Hepatic stellate cell (primary cell): Measurements from ENCODE around the gene TPSB2.
"Not testable (repeated sequence)": the region's sequence is repeated elsewhere in the genome, so short reads cannot be mapped to it uniquely, and the experiment has no call there.

Experiments
- DNase-seq: peaks from one replicate; pipeline ENCODE4 v3.0.0; 2011; ENCODE audit warnings: low spot score

The TPSB2 gene

DNA sequence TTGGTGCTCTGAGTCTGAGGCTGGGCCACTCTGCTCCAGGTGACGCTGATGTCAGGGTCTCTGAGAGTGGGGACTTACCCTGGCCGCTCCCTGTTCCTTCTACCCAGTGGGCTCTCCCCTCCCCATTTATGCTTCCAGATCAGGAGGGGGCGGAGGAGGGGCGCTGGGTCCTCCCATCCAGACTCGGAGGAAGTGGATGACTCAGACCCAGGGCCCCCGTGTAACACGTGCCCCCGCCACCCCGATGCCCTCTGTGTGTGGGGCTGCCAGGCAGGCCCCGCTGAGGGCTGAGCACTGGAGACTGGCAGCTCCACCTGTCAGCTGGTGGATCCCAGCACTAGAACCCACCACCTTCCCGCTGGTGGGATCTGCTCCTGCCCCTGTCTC, at the start of gene TPSB2:
TPSB2 (minus strand) TSS at position 101 of the 387 bp plus-strand sequence. CDS start 233 bp downstream, outside the sequence.
- DNase-seq: not testable (repeated sequence)

- DNase-seq: no peak
Measured at GRCh38 chr16:1279081-1279944, 49.3 kb upstream of the TPSB2 start.

GRCh38 chr16:1278477-1278876, 48.5 kb upstream of the TPSB2 start:
- no peak for DNase-seq

DNA sequence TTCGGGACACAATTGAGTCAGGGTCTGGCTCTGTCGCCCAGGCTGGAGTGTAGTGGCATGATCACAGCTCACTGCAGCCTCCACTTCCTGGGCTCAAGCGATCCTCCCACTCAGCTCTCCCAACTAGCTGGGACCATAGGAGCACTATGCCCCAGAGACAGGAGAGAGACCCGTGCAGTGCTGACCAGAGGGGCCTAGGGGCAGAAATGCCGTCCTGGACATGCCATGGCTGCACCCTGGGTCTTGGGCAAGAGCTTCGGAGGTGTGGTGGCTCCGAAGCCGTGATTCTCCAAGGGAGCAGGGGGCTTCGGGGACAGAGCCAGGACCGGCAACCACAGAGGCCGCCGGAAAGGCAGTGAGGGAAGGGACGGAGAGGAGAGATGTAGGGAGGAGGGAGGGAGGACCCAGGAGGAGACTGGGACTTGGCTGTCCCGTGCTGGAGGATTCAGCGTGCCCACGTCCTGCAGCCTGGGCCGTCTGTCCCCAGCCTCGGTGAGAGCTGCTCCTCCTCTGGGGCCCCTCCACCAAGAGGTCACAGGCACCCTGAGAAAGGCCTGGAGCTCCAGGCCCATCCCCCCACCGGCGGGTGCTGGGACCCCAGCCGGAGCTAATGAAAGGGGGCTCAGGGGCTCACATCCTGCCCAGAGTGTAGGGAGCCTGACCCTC, 47.8 kb upstream of the TPSB2 start:
- no peak for DNase-seq

- DNase-seq: no peak
Measured at GRCh38 chr16:1277151-1277598, 47.2 kb upstream of the TPSB2 start.

- no peak for DNase-seq
Measured at GRCh38 chr16:1276580-1276878, 46.5 kb upstream of the TPSB2 start.

- DNase-seq: no peak
Measured at GRCh38 chr16:1275791-1276579, 46.0 kb upstream of the TPSB2 start.

- DNase-seq: no peak
Measured at GRCh38 chr16:1274767-1275166, 44.8 kb upstream of the TPSB2 start.

- DNase-seq: no peak
Measured at GRCh38 chr16:1273816-1274215, 43.8 kb upstream of the TPSB2 start.

- no peak for DNase-seq
Measured at GRCh38 chr16:1272453-1273198, 42.6 kb upstream of the TPSB2 start.

DNA sequence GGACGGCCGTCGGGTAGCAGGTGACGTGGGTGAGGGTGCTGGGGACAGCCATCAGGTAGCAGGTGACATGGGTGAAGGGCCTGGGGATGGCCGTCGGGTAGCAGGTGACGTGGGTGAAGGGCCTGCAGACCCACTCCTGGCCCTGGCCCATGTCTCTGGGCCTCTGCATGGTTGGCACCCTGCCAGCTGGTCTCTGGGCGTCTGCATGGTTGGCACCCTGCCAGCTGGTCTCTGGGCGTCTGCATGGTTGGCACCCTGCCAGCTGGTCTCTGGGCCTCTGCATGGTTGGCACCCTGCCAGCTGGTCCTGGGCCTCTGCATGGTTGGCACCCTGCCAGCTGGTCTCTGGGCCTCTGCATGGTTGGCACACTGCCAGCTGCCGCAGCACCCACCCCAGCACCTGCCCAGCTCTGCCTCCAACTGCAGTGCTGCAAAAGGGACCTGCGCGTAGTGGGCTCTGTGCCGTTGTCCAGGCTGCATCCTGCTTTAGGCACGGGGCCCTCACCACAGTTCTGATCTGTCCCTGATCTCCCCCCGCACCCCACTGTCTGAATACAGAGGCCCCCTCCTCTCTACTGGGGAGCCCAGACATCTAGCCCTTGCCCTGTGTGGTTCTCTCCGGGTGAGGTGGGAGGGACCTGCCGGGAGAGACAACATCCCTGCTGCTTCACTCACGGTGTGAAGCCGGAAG, 41.9 kb upstream of the TPSB2 start:
- DNase-seq: not testable (repeated sequence)

- DNase-seq: no peak
Measured at GRCh38 chr16:1271380-1271723, 41.4 kb upstream of the TPSB2 start.

DNA sequence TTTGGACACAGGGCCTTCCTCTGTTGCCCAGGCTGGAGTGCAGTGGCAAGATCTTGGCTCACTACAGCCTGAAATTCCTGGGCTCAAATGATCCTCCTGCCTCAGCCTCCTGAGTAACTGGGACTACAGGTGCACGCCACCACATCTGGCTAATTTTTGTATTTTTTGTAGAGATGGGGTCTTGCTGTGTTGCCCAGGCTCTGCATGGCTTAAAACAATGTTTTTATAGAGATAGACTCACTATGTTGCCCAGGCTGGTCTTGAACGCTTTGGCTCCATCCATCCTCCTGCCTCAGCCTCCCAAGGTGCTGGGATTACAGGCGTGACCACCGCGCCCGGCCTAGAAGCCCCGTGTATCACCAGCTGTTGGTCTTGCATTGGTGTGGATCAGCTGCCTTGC, 39.4 kb upstream of the TPSB2 start:
- not testable (repeated sequence) for DNase-seq

- DNase-seq: no peak
Measured at GRCh38 chr16:1265826-1266225, 35.8 kb upstream of the TPSB2 start.

DNA sequence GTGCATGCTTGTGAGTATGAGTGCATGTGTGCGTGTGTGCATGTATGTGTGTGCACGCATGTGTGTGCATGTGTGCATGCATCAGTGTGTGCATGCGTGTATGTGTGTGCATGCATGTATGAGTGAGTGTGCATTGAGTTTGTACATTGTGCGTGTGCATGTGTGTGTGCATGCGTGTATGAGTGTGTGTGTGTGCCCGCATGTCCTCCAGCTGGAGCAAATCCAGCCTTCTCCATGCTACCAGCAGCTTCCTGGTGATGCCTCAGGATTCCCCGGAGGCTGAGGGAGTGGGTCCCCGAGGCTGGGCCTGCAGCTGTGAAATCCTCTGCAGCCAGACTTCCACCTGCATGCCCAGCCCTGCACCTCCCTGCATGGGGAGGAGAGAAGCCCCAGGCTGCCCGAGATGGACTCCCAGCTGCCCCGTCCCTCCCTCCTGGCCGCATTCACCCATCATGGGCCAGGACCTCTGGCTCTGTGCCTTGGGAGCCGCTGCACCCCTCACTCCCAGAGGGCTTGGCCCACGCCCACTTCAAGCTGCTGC, 35.2 kb upstream of the TPSB2 start:
- no peak for DNase-seq

DNA sequence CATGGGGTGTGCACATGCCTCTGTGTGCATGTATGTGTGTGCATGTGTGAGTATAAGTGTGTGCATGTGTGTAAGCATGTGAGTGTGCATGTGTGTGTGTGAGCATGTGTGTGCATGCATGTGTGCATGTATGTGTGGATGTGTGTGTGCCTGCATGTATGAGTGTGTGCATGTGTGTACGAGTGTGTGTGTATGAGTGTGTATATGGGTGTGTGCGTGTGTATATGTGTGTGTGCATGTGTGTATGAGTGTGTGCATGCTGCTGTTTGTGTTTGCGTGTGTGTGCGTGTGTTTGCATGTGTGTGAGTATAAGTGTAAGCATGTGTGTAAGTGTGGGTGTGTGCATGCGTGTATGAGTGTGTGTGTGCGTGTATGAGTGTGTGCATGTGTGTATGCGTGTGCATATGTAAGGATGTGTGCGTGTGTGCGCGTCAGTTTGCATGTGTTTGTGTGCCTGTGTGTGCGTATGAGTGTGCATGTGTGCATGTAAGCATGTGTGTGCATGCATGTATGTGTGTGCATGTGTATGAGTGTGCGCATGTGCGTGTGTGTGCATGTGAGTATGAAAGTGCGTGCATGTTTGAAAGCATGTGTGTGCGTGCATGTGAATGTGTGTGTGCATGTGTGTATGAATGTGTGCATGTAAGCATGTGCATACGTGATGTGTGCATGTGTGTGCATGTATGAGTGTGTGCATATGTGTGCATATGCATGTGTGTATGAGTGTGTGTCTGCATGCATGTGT, 34.5 kb upstream of the TPSB2 start:
- no peak for DNase-seq

- no peak for DNase-seq
Measured at GRCh38 chr16:1263591-1264344, 33.8 kb upstream of the TPSB2 start.

DNA sequence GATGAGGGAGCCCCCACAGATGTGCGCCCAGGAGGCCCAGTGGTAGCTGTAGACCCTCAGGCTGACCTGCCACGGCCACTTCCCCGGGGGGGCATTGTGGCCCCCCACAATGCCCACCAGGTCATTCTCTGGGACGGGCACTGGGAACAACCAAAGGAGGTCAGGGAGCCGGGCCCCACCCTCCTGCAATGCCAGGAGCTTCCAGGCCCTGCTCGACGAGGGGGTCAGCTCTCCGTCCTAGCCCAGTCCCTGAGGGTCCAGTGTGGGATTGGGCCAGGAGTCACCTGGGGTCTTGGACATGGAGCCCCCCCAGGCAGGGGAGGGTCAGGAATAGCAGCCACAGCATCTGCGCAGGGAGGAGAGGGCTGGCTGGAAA, 32.9 kb upstream of the TPSB2 start:
- no peak for DNase-seq

DNA sequence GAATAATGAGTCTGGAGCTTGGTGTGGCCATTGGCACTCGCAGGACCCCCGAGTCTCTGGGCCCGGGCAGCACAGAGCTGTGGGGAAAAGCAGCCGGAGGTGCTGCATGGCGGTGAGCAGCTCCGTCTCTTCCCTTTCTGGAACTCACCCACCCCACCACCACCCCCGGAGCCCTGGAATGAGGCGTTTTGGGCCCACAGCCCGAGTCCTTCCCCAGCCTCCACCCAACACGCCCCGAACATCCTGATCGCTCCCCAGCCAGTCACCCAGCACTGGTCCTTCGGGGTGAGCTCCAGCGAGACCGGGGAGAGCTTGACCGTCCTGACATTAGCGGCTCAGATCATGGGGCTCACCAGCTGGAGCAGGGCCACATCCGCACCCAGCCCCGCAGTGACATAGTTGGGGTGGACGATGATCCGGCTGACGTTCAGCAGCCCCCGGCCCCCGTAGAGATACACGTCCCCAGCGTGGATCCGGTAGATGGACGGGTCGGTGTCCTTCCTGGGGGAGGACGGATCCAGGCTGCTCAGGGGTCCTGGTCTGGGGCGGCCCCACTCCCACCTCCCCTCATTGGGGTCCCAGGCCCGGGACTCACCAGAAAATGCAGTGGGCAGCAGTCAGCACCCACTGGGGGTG, 32.3 kb upstream of the TPSB2 start:
- no peak for DNase-seq
